COR-L47 (cell line): Measurements from ENCODE around the gene ZMYND8.
"Not testable (repeated sequence)": the region's sequence is repeated elsewhere in the genome, so short reads cannot be mapped to it uniquely, and the experiment has no call there.

Experiments
- DNase-seq: peaks from one replicate; lab custom pipeline; 2025; lab: John Stamatoyannopoulos, UW

The ZMYND8 gene

GRCh38 chr20:47356526-47357295 is at the start of gene ZMYND8:
ZMYND8 (minus strand) TSS chr20:47356699; CDS start chr20:47356670, 29 bp downstream.
- peak; percentile 86 for DNase-seq

DNA sequence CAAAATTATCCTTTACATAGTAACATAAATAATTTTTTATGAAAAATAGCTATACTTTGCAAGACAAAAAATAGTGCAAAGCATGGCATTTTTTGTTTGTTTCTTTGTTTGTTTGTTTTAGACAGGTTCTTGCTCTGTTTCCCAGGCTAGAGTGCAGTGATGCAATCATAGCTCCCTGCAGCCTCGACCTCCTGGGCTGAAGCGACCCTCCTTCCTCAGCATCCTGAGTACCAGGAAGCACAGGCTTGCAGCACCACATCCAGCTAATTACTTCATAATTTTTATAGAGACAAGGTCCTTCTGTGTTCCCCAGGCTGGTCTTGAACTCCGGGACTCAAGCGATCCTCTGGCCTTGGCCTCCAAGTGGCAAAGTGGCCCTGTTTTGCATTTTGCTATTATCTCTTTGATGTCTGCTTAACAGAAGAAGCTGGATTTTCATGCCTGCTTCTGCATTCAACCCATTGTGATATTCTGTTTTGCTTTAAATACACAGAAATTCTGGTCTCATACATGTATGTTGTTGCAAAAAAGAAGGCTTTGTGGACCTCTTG is 49.4 kb upstream of the ZMYND8 start:
- DNase-seq, result no peak

GRCh38 chr20:47400685-47401084 is 44.2 kb upstream of the ZMYND8 start:
- no peak for DNase-seq

- DNase-seq, result no peak
These were observed 41.3 kb upstream of the ZMYND8 start for GRCh38 chr20:47397652-47398301.

GRCh38 chr20:47396762-47397476 is 40.4 kb upstream of the ZMYND8 start:
- DNase-seq, result no peak

DNA sequence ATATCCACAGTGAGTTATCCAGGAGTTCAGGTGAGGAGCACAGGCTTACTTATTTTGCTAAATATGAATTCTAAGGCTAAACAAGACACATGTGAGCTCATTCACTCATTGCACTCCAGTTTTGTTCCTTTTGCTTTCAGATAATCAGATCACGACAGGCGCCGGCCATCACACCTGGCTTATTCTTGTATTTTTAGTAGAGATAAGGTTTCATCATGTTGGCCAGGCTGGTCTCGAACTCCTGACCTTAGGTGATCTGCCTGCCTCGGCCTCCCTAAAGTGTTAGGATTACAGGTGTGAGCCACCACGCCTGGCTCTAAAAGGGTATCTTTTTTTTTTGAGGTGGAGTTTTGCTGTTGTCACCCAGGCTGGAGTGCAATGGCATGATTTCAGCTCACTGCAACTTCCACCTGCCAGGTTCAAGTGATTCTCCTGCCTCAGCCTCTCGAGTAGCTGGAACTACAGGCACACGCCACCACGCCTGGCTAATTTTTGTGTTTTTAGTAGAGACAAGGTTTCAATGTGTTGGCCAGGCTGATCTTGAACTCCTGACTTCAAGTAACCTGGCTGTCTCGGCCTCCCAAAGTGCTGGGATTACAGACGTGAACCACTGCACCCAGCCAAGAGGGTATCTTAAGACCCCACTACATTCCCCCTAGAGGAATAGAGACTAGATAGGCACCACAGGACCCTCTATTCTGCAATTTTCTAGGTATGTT is 37.5 kb upstream of the ZMYND8 start:
- DNase-seq, result not testable (repeated sequence)

- no peak for DNase-seq
These were observed 36.2 kb upstream of the ZMYND8 start for GRCh38 chr20:47392721-47393073.

DNA sequence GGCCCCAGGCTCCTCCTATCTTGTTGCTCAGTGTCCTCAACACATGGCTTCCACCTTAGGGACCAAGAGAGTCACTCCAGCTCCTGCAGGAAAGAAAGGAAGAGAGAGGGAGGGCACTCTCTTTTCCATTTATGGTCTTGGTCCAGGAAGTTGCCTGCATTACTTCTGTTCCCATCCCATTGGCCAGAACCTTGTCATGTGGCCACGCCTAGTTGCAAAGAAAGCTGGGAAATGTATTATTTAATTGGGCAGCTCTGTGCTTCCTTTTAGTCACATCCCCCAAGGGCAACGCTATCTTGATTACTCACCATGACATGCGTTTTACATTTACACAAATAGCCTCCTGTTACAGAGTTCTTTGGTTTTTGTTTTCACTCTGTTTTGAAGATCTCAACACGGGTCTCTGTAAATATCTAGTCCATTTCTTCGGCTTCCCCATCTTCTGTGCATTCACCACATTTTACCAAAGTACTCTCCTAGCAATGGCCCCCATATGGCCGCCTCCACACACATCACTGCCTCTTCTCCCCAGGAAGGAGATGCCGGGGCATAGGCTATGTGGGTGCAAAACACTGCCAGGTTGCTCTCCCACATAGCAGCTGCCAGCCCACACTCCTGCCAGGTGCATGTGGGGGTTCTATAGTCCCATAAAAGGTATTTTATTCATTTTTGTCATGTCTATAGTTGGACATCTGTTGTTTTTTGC is 35.7 kb upstream of the ZMYND8 start:
- no peak for DNase-seq

GRCh38 chr20:47391276-47392010 is 34.9 kb upstream of the ZMYND8 start:
- DNase-seq, result no peak

DNA sequence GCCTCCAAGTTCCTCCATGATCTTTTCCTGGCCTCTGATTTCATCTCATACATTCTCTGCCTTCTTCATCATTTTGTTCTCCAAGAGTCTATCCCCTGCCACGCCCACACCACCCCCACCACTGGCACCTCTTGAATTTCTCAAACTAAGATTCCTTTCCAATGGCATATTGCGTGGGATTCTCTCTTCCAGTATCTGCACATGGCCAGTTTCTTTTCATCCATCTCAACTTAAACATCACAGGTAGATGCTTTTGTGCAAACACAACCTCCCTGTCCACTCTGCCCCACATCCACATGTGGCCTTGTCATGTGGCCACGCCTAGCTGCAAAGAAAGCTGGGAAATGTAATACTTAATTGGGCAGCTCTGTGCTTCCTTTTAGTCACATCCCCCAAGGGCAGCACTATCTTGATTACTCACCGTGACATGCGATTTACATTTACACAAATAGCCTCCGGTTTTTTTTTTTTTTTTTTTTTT is 33.4 kb upstream of the ZMYND8 start:
- no peak for DNase-seq

- DNase-seq, result not testable (repeated sequence)
These were observed 29.5 kb upstream of the ZMYND8 start for GRCh38 chr20:47385968-47386367.

DNA sequence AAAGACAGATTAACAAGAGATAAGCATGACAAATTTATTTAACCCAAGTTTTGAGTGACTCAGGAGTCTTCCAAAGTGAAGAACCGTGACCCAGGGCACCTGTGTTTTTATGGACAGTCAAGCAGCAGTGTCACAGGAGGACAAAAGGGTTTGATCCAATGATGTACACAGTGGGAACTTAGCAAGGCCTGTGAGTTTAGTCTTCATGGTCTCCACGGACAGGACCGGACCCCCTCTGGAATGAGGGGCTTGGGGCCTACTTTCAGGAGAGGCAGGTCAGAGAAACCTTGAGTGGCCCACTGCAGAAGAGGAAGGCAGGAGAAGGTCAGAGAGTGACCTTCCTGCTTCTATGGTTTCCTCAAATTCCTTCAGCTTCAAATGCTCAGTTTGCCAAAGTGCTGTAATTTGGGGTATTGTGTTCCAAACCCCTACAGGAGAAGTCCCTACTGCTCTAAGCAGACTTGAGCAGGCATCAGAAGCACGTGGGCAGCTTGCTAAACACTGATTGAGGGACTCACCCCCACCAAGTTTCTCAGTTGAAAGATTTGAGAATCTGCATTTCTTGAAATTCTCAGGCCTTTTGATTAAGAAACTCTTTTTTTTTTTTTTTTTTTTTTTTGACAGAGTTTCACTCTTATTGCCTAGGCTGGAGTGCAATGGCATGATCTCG is 26.4 kb upstream of the ZMYND8 start:
- no peak for DNase-seq

DNA sequence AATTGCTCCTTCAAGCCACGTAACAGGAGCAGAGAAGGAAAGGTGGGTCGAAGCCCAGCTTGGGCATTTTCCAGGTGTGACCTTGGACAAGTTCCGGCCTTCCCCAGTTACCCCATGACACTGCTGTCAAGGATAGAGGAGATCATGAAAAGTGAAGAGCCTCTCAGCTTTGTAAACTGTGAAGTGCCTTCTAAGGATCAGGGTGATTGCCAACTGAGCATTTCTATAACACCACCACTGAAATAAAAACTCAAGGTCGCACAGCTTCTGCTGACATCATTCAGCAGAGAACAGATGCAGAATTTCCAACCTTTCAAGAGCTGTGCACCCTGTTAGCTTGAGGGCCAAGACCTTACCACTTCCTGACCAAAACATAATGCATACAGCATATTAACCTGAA is 24.0 kb upstream of the ZMYND8 start:
- DNase-seq, result no peak

GRCh38 chr20:47379433-47380150 is 23.1 kb upstream of the ZMYND8 start:
- no peak for DNase-seq

DNA sequence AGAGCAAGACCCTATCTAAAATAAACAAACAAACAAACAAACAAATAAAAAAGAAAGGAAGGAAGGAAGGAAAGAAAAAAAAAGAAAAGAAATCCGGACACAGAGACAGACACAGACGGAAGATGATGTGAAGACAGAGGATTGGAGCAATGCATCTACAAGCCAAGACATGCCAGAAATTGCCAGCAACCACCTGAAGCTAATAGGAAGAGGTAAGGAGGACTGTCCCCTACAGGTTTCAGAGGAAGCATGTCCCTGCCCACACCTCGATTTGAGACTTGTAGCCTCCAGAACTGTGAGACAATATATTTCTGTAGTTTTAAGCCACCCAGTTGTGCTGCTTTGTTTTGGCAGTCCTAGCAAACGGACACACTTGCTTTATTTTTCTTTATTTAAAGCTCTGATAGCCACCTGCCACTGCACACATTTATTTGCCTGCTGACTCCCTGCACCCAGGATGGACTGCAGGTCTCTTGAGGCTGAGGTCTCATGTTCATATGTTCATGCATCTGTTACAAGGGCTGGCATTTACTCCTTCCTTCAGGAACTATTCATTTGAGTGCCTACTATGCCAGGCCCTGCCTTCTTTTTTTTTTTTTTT is 20.7 kb upstream of the ZMYND8 start:
- DNase-seq, result no peak

- not testable (repeated sequence) for DNase-seq
These were observed 19.7 kb upstream of the ZMYND8 start for GRCh38 chr20:47376096-47376643.

- not testable (repeated sequence) for DNase-seq
These were observed 17.6 kb upstream of the ZMYND8 start for GRCh38 chr20:47374121-47374520.

DNA sequence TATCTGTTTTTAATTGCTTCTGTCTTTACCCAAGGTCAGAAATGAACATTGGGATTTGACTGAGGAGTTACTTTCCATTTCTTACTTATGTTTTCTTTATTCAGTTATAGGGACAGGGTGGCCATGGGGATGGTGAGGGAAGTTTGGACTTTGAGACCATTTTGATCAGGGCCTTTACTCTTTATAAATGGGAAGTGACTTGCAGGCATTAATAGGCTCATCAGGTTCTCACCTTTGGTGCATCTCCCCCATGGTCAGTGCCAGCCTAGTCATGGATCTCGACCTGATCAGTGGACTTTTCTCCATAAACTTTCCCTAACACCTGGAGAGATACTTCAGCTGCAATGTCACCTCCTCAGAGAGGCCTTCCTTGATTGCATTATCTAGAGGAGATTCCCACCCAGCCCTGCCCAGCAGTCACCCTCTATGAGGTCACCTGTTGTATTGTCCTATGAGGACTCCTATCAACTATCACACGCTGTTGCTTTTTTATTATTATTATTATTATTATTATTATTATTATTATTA is 16.8 kb upstream of the ZMYND8 start:
- no peak for DNase-seq
